Heart left ventricle (tissue), 16 donors: Measurements from ENCODE around the gene PLXNA1. TPM values are rescaled to one million over a fixed set of nuclear protein-coding genes. Genes with fewer than 3 reads are reported as not detected.

Source experiments
- ATAC-seq, 4 donors: fragments of 200-7000 bp; cut with Tn5 transposase; one replicate each; pipeline ENCODE4 v1.9.1; 2020 to 2022; ENCODE audit warnings: moderate library complexity in 4 of 4, mild to moderate bottlenecking in 3 of 4, moderate number of reproducible peaks in 1 of 4
- DNase-seq, 5 donors: peaks; one replicate each; pipeline ENCODE4 v3.0.0-alpha.2; 2020
- H3K27ac ChIP-seq, 12 donors: fragments of 200-600 bp; sonication (generic) in 4 of 12; one replicate each; pipeline versions ENCODE4 v1.5.0 to v1.8.0; 2016 to 2022; ENCODE audit warnings: mild to moderate bottlenecking in 2 of 12
- H3K27me3 ChIP-seq, 9 donors: fragments of 200-600 bp; sonication (generic) in 2 of 9; one replicate each; pipeline versions ENCODE4 v1.5.1 to v1.8.0; 2016 to 2022; ENCODE audit warnings: mild to moderate bottlenecking in 3 of 9
- H3K36me3 ChIP-seq, 9 donors: fragments of 200-600 bp; sonication (generic) in 2 of 9; one replicate each; pipeline versions ENCODE4 v1.5.0 to v1.8.0; 2018 to 2022; ENCODE audit warnings: mild to moderate bottlenecking in 2 of 9
- H3K4me1 ChIP-seq, 12 donors: fragments of 200-600 bp; sonication (generic) in 4 of 12; one replicate each; pipeline versions ENCODE4 v1.5.0 to v1.8.0; 2016 to 2022; ENCODE audit warnings: mild to moderate bottlenecking in 3 of 12
- H3K4me3 ChIP-seq, 12 donors: fragments of 200-600 bp; sonication (generic) in 4 of 12; one replicate each; pipeline versions ENCODE4 v1.5.0 to v1.8.0; 2017 to 2022; ENCODE audit warnings: mild to moderate bottlenecking in 9 of 12, moderate library complexity in 4 of 12
- H3K9me3 ChIP-seq, 12 donors: fragments of 200-600 bp; sonication (generic) in 4 of 12; one replicate each; pipeline versions ENCODE4 v1.5.0 to v1.8.0; 2016 to 2022; ENCODE audit warnings: mild to moderate bottlenecking in 1 of 12
- POLR2A ChIP-seq, 2 donors: fragments of 450-650 bp; IDR thresholded peaks; one replicate each; pipeline ENCODE4 v1.6.1; 2017; ENCODE audit warnings: antibody characterized with exemption in 2 of 2, mild to moderate bottlenecking in 2 of 2, moderate library complexity in 2 of 2
- WGBS, 4 donors: extraction: QIAGEN DNeasy Blood & Tissue Kit in 2 of 4; methylation state at CpG; one replicate each; pipeline versions ENCODE4 v1.1.5 to v1.1.7; 2013 to 2018; 5-methylcytosine and 5-hydroxymethylcytosine counted together
- intact Hi-C, 10 donors: fragments of 100-400 bp; cut with DNase I; formaldehyde crosslinking; loops; one replicate each; pipeline versions ENCODE4 v1.11.1 to v1.14.2; 2022
- polyA plus RNA-seq, 2 donors: library from polyadenylated mRNA; stranded (reverse); fragments of 200-250 nt; gene quantifications; one replicate each; pipeline ENCODE4 v1.2.3, GENCODE V29; 2013
- total RNA-seq, 9 donors: library from RNA; depleted of rRNA in 2 of 9; stranded (reverse); fragments of >200 nt in 2 of 9; fragmentation: NEBNext Ultra II Directional in 3 of 9; extraction: Animal tissue kit (Norgen Biotek cat#: 25700) in 3 of 9; gene quantifications; one replicate each; pipeline versions ENCODE4 v1.1.0 to v1.2.4, GENCODE V29; 2016 to 2023
- TF ChIP-seq, protein P1 (sequence below), 12 donors: fragments of 200-600 bp; sonication (generic) in 4 of 12; IDR thresholded peaks; one replicate each; pipeline versions ENCODE4 v1.5.0 to v1.8.0; 2018 to 2022; ENCODE audit warnings: antibody characterized with exemption in 12 of 12, mild to moderate bottlenecking in 5 of 12
- donor health status: ischemic (EF 13 %, LVEDD 7.1; RV severe dilation, severe dysfunction).
- donor health status: healthy with polysubstance abuse.
- donor health status: DM: no; HTN: yes; CAD: no.
- donor health status: DM: no; HTN: no; CAD: no.
- donor health status: ischemic (EF 25% LVEDD 6.9; RV normal size, moderate dysfunction).
- donor health status: ischemic (EF 25% LVEDD 5.7; RV mildly dilated, moderate dysfunction).
- donor health status: healthy.
- donor health status: DM: yes; HTN: yes; CAD: no.
- donor health status: ischemic (EF 35%, LVEDD 5.7; RV mildly dilated, moderate dysfunction).
- donor health status: nonischemic (EF 11% LVEDD 7.7; RV severe dilation, severe dysfunction).
- donor health status: DM: yes; HTN: yes; CAD: no.
- donor health status: PGD.
- donor health status: ischemic (EF 29% LVEDD 5.4; RV normal size, mild dysfunction).
- donor health status: nonischemic (EF 23%, LVEDD 6.1; RV moderate dilation, normal function).

The PLXNA1 gene
- total and polyA plus RNA-seq, 11 donors = 14.6 to 38.8 (median 29.6) TPM

DNA sequence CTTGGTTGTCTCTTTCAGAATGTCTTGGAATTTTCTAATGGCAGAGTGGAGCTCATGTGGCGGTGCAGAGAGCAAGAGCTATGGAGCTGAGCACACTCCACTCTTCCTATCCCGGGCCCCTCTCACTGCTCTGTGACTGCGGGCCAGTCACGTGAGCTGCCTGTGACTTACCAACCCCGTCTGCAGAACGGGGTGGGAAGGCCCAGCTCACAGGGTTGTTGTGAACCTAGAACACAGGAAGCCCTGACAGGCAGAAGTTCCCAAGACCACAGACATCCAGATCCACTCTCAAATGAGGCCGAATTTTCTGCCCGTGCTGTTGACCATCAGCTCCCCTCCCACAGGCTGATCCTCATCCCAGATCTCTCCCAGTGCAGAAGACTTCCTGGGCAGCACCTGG, 35.5 kb upstream of the PLXNA1 start:
- peak in 2 of 5 donors; percentile 20 to 28 for DNase-seq
- intact Hi-C loops = no loop called here
- H3K27ac ChIP-seq = no peak overlapping the region
- no peaks in the 10 kb centered on the region for H3K9me3 ChIP-seq
- H3K4me3 ChIP-seq = no peak overlapping the region
- 68 to 79% (median 73%) methylated on average over 8 of the region's 8 CpGs for WGBS, 4 donors
- peaks cover 0 to 13% (median 4%) of the 10 kb centered on the region in 12 donors for H3K4me1 ChIP-seq
- peak in 1 of 4 donors; percentile 42 for ATAC-seq
- H3K36me3 ChIP-seq = no peaks in the 10 kb centered on the region
- TF ChIP-seq, protein P1, sequence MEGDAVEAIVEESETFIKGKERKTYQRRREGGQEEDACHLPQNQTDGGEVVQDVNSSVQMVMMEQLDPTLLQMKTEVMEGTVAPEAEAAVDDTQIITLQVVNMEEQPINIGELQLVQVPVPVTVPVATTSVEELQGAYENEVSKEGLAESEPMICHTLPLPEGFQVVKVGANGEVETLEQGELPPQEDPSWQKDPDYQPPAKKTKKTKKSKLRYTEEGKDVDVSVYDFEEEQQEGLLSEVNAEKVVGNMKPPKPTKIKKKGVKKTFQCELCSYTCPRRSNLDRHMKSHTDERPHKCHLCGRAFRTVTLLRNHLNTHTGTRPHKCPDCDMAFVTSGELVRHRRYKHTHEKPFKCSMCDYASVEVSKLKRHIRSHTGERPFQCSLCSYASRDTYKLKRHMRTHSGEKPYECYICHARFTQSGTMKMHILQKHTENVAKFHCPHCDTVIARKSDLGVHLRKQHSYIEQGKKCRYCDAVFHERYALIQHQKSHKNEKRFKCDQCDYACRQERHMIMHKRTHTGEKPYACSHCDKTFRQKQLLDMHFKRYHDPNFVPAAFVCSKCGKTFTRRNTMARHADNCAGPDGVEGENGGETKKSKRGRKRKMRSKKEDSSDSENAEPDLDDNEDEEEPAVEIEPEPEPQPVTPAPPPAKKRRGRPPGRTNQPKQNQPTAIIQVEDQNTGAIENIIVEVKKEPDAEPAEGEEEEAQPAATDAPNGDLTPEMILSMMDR (IDR thresholded peaks at IDR 0.05) = no peak
- TF ChIP-seq POLR2A (IDR thresholded peaks at IDR 0.05) = no peak
- H3K27me3 ChIP-seq = no peaks in the 10 kb centered on the region

DNA sequence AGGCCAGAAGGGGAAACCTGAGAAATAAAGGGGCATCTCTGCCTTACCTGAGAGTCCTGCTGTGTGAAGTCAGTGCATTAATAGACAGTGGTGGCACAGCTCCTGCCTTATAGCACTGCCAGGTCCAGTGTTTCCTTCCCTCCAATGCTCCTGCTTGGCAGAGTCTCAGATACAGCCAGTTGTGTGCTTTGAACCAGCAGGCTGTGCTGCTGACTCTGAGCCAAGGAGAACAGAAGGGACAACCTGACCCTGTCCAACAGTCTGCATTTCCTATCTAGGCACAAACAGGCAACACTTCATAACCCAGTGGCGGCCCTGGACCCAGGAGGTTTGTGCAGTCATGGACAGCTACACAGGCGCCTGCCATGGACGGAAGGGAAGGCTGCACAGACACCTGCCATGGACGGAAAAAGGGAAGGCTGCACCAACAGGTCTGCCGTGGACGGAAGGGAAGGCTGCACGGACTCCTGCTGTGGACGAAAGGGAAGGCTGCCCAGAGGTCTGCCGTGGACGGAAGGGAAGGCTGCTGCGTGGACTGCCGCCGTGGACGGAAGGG, 33.9 kb upstream of the PLXNA1 start:
- no peaks in the 10 kb centered on the region for H3K36me3 ChIP-seq
- H3K9me3 ChIP-seq = no peaks in the 10 kb centered on the region
- no peak overlapping the region for H3K4me3 ChIP-seq
- DNase-seq (peak in 4 of 5 donors; percentile 46 to 75 (median 62)), ATAC-seq (peak; percentile 82 to 93 (median 88))
- WGBS, 4 donors = 74 to 87% (median 82%) methylated on average over 12 to 14 of the region's 14 CpGs
- intact Hi-C loops = no loop called here
- no peaks in the 10 kb centered on the region for H3K27me3 ChIP-seq
- no peak overlapping the region for H3K27ac ChIP-seq
- peaks cover 0 to 13% (median 4%) of the 10 kb centered on the region in 12 donors for H3K4me1 ChIP-seq
- TF ChIP-seq, protein P1 (IDR thresholded peaks at IDR 0.05) = no peak
- no peak for TF ChIP-seq POLR2A (IDR thresholded peaks at IDR 0.05)

DNA sequence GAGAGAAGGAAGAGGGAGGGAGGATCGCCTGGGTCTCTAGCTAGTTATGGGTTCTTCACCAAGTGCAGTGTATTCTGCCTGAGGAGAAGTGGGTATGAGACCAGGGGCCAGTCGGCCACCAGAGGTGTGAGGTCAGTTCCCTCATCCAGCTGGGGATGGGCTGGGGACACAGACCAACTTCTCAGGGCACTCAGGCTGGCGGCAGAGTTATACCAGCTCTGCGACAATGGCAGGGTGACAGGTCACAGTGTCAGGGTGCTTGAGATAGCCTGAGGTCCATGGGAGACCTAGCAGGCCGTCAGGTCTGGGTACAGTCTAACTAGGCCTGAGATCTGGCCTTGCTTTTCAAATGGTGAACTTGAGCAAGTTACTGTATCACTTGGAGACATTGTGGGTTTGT, 31.4 kb upstream of the PLXNA1 start:
- Histone ChIP-seq H3K9me3 (no peaks in the 10 kb centered on the region), H3K27me3 (no peaks in the 10 kb centered on the region), H3K27ac (no peak overlapping the region), H3K4me1 (peaks cover 0 to 13% (median 4%) of the 10 kb centered on the region in 12 donors), H3K36me3 (no peaks in the 10 kb centered on the region), H3K4me3 (no peak overlapping the region)
- ATAC-seq (no peak), DNase-seq (peak in 1 of 5 donors; percentile 1)
- intact Hi-C loops = no loop called here
- TF ChIP-seq, protein P1 (IDR thresholded peaks at IDR 0.05) = no peak
- no peak for TF ChIP-seq POLR2A (IDR thresholded peaks at IDR 0.05)
- 94 to 97% (median 96%) methylated on average over 5 of the region's 5 CpGs for WGBS, 4 donors

DNA sequence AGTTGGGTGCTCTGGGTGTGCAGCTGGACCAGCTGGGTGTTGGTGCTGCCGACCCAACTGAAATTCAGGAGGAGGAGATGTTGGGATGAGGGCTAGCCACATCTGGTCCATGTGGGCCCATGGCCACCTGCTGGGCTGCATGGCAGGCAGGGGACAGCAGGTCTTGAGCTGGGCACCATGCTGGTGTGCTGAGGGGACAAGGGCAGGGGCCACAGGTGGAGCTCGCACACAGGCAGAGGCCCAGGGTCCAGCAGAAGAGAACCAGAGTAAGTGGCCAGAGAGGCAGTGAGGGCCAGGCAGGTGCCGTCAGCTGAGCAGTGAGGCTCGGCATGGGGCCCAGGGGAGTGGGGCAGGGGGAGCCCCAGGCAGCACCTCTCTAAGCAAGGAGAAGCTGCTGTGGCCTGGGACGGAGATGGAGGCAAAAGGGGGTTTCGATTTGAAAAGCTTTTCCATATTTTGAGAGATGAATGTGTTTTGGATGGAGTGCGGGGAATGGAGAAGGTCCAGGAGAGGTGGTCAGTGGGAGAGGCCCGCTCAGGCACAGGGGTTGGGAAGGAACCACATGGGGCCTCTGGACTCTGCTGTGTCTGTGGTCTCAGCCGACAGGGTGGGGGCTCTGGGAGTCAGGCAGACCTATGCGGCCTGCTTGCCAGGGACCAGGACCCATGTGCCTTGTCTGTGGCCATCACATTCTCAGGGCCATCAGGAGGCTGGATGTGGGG, 30.5 kb upstream of the PLXNA1 start:
- DNase-seq (peak in 1 of 5 donors; percentile 9), ATAC-seq (no peak)
- Histone ChIP-seq H3K9me3 (no peaks in the 10 kb centered on the region), H3K27ac (no peak overlapping the region), H3K4me1 (peaks cover 0 to 13% (median 4%) of the 10 kb centered on the region in 12 donors), H3K27me3 (no peaks in the 10 kb centered on the region), H3K4me3 (no peak overlapping the region), H3K36me3 (no peaks in the 10 kb centered on the region)
- WGBS, 4 donors = 97 to 99% (median 97%) methylated on average over 10 of the region's 10 CpGs
- TF ChIP-seq, protein P1 (IDR thresholded peaks at IDR 0.05) = no peak
- TF ChIP-seq POLR2A (IDR thresholded peaks at IDR 0.05) = no peak
- intact Hi-C loops = no loop called here
